ENCODE measurements around the gene FAM114A2.
A peak's percentile ranks its signal among the peaks of the same experiment; 100 is the strongest.
"Not testable (repeated sequence)": the region's sequence is repeated elsewhere in the genome, so short reads cannot be mapped to it uniquely, and the experiment has no call there.

Gene FAM114A2

DNA sequence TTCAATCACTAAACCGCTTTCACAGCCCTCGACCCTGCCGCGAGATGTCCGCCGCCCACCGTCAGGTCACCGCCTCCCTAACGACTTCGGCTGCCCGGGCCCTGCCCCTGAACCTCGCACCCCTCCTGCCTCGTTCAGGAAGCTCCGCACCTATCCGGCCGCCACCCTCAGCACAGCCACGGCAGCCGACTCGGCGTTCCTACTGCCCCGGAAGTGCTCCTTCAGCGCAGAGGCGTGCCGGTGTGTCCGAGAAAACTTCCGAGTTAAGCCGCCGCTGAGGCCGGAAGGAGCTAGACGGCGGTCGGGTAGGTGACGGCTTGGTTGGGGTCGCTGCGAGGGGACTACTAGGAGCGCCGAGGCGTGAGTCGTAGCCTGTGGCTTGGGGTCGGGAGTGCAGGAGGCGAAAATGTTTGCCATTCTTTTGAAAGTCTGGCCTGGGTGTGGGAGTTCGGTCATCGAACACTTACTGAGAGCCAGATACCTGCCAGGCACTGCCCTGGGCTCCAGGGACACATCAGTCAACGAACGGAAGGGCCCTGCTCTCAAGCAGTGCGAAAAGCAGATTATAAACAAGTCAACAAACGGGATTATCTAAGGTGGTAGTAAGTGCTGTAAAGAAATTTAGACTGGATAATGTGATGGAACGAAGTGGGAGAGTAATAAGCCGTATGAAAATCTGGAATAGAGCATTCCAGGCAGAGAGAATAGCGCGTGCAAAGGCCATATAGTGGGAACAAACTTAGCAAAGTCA lies at the start of gene FAM114A2, which contains the start of gene MFAP3:
TSS of gene FAM114A2 (minus strand) at position 204 of the 751 bp plus-strand sequence. CDS start 3,957 bp downstream, outside the sequence.
TSS of gene MFAP3 (plus strand) at position 261 of the 751 bp plus-strand sequence. CDS start 10,756 bp downstream, outside the sequence.
- peak; percentile 71 for DNase-seq

GRCh38 chr5:154087260-154087659 lies 48.5 kb upstream of the FAM114A2 start:
- no peak for DNase-seq

DNA sequence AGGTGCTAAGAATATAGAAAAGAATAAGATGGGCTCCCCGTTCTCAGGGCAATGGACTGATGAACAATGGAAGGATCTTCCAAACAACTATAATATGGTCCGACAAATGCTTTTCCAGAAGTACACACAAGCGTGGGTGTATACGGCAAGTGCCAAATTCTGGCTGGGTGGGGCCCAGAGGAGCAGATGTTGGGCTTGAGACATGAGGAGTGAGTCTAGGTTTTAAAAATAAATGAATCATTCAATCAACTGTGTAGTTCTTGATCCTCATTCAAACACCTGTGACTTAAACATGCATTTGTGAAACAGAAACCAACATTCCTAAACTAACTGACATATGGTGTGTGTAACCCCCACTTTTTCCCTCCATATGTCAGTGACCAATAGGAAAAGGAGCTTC lies 47.9 kb upstream of the FAM114A2 start:
- DNase-seq: peak; percentile 65

- peak; percentile 13 for DNase-seq
Observed at GRCh38 chr5:154086146-154086545, 47.4 kb upstream of the FAM114A2 start.

DNA sequence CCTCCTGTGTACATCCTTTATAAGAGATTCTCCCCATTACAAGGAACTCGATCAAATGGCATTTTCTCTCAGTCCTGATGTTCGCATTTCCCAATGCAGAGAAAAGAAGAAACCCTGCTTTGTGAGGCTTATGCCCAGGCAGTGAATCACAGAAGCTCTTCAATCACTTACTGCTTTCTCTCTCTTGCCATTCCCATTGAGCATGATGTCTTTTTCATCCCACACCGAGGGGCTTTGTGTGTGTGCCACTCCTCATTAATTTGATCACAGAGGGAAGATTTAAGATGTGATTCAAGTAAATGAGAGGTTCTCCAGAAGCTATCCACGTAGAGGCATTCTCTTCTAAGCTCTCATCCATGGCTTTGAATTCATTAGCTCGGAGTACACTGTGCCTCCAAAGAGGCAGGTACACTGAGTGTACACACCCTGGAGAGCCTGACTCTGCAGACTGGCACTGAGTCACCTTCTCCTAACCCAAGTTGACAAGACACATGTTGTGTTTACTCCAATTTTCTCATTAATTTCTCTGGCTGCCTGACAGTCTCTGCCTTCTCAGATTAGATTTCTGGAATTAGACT lies 45.4 kb upstream of the FAM114A2 start:
- DNase-seq: no peak

DNA sequence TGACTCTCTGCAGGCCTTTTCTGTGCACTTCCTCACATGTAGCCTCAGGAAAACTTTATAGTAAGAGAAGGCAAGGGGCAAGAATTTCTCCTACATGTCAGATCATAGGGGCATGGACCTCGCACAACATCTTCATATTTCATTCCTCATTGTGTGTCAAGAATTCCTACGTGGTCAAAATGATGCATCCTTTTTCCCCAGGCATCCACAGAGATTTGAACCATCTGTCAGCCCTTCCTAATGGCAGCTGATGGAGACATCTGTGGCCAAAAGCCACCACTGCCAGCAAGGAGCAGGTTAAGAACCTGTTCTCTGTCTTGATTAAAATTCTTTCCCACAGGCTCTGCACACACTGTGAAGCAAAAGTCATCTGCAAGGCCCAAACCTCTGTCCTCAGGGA lies 42.5 kb upstream of the FAM114A2 start:
- no peak for DNase-seq

DNA sequence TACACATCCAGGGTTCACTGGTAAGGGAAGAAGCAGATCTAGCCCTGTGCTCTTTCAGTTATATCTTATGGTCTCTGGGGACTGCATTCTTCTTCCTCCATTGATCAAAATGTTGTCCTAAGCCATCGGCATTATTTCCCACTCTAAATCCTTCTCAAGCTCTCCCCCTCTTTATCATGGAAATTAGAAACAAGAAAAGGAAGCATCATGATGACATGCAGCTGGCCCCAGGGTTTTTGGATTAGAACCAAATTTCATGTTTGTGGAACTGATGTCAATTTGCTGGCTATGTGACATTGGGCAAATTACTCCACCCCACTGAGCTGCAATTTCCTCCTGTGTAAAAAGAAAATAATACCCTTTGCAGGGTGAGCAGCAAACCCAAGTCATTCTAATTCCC lies 39.6 kb upstream of the FAM114A2 start:
- no peak for DNase-seq

DNA sequence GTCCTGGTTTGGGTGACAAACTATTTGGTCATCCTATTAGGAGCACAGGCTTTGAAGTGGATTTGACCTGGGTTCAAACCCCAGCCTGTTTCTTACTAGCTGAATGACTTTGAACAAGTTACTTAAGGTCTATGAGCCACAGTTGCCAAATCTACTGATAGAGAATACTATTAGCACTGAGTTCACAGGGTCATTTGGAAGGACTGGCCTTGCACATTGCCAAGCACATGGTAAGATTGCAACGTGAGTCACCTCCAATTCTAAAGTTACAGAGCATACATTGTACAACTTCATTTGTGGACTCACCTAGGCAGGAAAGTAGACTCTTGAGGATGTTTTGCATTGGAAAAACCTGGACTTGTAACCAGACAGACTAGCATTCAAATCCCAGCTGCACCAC lies 39.0 kb upstream of the FAM114A2 start:
- DNase-seq: no peak

GRCh38 chr5:154076240-154076922 lies 37.7 kb upstream of the FAM114A2 start:
- DNase-seq: no peak

DNA sequence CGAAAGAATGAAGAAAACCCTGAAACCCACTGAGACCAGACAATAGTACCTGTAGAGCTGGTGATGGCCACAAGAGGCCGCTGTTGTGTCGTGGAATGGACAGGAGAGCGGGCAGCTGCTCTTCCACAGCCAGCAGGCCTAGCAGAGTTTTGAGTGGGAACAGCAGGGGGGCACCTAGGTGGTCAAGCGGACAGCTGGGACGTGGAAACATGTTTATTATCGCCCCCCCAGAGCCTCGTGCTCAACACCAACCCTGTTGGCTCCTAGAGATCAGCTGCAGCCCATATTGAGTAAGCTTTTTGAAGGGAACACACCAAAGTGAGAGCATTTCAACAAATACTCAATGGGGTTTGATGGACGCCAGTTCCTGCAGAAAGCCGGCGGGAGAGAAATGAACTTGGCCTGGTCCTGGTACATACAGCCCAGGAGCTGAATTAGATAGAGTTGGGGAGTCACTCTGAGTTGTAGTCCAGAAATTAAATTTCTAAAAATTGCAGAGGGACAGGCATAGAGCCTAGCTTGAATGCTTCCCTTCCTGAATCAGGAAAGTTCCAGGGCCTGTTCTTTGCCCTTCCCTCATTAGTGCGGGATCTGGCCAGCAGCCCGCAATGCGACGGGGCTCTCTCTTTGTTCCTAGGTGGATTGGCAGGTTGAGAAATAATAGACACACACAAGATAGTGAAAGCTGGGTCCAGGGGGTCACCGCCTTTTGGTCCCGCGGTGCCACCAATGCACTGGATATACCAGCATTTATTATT lies 33.9 kb upstream of the FAM114A2 start:
- peak; percentile 28 for DNase-seq

- no peak for DNase-seq
Observed at GRCh38 chr5:154071799-154072413, 33.2 kb upstream of the FAM114A2 start.

- not testable (repeated sequence) for DNase-seq
Observed at GRCh38 chr5:154069854-154070253, 31.1 kb upstream of the FAM114A2 start.

GRCh38 chr5:154065971-154066370 lies 27.3 kb upstream of the FAM114A2 start:
- DNase-seq: no peak

DNA sequence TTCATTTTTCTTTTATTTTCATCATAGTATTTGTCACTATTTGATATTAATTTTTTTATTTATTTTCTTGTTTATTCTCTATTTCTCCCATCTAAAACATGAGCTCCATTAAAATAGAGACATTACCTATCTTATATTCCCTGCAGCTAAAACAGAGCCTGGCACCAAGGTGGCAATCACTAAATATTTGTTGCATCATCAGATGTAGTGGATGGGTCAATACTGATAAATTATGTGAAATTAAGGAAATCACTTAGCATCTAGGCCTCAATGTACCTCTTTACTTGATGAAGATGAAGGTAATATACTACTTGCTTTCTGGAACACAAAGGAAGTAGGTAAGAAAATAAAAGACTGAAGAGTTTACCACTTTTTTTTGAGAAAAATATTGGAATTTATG lies 24.7 kb upstream of the FAM114A2 start:
- DNase-seq: no peak

- peak; percentile 34 for DNase-seq
Observed at GRCh38 chr5:154060606-154061005, 21.9 kb upstream of the FAM114A2 start.

- DNase-seq: no peak
Observed at GRCh38 chr5:154059583-154059982, 20.9 kb upstream of the FAM114A2 start.

- no peak for DNase-seq
Observed at GRCh38 chr5:154059039-154059430, 20.3 kb upstream of the FAM114A2 start.

DNA sequence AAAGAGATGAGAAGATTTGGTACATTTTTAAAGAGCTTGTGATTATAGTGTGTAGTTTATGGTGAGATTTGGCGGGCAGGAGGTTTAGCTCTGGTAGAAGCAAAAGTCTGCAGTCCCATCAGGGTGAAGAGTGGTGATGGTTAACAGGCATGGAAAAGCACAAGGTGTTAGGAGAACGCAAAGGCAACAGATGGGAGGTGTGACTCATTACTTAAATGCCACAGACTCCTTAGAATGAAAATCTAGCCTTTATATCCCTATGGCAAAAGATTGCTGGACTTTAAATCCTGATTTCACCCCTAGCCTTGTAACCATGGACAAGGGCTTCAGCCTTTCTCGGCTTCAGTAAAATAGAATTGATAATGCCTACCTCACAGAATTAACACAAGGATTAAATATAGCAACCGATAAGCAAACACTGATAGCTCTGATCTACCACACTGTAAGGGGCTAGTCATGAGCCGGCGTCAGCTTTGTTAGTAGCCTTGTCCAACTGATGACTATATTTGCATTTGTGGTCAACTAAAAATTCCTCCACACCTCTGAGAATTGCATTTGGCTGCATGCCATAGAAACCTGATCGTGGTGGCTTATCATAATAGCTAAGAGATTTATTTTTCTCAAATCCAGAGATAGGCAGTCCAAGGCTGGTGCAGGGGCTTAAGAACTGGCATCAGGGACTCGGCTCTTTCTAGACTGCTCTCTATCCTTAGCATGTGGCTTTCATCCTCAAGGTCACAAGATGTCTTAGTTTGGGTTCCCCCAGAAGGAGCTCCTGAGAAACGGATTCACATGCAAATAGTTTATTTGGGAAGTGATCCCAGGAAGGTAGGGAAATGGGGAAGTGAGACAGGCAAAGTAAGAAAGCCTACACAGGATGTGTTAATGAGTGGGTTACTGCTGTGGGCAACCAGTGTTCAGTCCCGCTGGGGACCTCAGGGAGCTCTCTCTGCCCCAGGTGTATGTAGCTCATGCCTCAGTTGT lies 19.6 kb upstream of the FAM114A2 start:
- DNase-seq: no peak

DNA sequence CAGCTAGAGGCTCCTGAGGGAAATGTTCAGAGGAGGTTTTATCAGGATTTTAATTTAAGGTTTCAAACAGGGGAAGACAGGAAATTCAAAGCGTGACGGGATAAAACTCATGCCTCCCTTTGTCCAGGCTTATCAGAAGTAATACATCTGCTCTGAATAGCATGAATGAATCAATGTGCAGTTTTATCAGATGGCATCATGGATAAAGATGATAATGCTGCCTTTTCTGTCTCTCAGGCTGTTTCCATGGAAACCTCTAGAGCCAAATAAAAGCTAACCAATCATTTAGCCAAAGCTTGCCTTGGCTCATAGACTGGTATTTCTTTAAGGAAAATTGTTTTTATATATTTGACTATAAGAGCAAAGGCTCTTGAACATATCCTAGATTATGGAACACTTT lies 16.5 kb upstream of the FAM114A2 start:
- DNase-seq: no peak

DNA sequence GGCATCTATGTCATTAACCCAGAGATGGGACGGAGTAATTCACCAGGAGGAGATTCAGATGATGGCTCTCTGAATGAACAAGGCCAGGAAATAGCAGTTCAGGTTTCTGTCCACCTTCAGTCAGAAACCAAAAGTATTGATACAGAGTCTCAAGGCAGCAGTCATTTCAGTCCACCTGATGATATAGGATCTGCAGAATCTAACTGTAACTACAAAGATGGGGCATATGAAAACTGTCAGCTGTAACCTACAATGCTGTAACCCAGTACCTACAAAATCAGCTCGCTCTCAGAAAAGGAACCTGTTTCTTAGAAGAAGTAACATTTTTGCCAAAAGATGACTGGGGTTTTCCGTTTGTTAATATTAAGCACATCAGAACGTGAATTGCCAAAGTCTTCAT lies 14.8 kb upstream of the FAM114A2 start:
- no peak for DNase-seq

GRCh38 chr5:154049636-154050035 lies 10.9 kb upstream of the FAM114A2 start:
- no peak for DNase-seq

Measured in NCI-H524 treated with DMSO at 0.1 percent for 48 hours (cell line).